Measurements from ENCODE around the gene GPAT2.
"Not testable (repeated sequence)": the region's sequence is repeated elsewhere in the genome, so short reads cannot be mapped to it uniquely, and the experiment has no call there.

Gene GPAT2, protein sequence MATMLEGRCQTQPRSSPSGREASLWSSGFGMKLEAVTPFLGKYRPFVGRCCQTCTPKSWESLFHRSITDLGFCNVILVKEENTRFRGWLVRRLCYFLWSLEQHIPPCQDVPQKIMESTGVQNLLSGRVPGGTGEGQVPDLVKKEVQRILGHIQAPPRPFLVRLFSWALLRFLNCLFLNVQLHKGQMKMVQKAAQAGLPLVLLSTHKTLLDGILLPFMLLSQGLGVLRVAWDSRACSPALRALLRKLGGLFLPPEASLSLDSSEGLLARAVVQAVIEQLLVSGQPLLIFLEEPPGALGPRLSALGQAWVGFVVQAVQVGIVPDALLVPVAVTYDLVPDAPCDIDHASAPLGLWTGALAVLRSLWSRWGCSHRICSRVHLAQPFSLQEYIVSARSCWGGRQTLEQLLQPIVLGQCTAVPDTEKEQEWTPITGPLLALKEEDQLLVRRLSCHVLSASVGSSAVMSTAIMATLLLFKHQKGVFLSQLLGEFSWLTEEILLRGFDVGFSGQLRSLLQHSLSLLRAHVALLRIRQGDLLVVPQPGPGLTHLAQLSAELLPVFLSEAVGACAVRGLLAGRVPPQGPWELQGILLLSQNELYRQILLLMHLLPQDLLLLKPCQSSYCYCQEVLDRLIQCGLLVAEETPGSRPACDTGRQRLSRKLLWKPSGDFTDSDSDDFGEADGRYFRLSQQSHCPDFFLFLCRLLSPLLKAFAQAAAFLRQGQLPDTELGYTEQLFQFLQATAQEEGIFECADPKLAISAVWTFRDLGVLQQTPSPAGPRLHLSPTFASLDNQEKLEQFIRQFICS

DNA sequence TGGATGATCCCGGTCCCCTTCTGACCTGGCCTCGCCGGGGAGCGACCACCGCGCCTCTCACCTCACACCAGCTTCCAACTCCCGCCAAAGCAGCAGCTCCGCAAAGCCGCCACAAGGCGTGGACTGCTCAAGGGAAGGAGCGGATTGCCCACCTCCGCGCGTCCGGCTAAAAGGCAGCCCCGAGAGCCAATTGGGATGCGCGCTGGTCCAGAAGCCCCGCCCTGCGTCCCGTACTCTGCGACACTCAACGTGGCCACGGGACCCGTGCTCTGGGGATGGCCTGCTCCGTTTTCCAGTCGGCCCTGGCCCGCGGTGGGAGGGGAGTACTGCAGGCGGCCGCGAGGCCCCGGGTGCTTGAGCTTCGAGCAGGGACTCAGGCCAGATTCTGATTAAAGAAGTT lies at the start of gene GPAT2:
Gene GPAT2 (minus strand): TSS at position 125 of the 400 bp plus-strand sequence. CDS start 2,557 bp downstream, outside the sequence.
- DNase-seq (ENCODE audit: low read depth): not testable (repeated sequence)

DNA sequence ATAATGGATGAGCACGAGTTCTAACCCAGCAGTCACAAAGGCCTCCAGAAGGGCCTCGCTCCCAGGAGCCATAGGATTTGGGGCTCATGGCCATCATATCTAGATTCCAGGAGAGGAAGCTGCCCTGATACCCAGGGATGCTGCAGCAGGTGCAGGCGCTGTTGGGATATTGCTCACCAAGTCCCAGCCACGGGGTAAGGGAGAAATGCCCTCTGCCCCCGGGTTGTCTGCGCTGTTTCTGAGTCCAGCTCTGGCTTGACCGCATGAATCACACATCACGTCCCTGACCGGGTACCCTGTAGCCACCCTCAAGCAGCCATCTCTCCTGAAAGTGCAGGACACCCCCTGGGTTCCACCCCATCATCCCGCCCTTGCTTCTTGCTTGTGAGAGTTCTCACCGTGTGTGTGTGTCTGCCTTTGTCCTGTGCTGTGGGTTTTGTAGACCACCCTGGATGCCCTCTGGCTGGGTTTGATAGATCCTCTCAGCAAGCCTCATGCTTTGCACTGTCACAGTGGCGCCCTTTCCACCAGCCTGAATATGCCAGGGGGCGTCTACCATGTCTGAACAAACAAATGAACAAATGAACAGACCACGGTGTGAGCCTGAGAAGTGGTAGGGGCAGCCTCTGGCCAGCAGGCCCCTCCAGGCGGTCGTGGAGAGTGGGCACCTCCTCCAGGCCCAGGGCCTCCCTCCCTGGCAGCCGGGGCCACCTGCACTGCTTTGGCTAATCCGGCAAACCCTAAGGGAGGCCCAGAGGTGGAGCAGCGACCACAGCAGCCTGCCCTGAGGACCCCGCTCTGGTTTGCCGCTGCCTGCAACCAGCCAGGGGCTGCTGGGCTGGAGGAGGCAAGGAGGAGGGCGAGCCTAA lies 49.5 kb upstream of the GPAT2 start:
- DNase-seq (ENCODE audit: low read depth): no peak

DNA sequence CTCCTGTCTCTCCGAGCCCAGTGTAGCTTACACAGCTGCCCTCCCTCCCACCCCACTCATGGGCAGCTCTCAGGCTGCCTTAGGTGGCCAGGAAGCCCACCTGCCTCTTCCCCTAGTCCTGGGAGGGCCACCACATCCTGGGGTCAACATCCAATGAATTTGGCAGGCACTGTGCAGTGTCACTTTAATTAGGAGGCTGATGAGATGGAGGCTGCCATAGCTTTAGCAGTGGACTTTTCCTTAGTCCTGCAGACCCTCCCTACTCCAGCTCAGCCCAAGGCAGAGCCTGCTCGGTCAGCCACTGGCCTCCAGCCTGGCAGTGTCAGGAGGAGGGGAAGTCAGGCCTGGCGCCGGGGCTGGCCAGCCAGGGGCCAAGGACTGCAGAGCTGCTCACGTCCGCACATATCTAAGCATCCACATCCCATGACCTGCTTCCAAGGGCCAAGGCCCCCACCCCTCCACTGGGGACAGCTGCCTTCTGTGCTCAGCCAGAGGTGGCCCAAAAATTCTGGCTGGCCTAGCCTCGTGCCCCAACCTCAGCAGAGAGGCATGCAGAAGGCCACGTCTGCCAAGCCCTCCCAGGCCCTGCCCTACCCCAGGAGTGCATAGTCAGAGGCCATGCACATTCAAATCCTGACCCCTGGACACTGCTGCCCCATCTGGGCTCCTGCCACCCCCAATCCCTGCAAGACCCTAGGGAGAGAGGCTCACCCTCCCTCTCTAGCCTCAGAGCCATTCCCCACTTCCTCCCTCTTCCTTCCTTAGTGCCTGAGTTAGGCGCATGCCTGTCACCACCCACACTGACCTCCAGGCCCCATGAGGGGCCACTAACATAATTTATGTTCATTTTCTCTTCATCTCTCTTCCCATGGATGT lies 48.6 kb upstream of the GPAT2 start:
- no peak for DNase-seq (ENCODE audit: low read depth)

DNA sequence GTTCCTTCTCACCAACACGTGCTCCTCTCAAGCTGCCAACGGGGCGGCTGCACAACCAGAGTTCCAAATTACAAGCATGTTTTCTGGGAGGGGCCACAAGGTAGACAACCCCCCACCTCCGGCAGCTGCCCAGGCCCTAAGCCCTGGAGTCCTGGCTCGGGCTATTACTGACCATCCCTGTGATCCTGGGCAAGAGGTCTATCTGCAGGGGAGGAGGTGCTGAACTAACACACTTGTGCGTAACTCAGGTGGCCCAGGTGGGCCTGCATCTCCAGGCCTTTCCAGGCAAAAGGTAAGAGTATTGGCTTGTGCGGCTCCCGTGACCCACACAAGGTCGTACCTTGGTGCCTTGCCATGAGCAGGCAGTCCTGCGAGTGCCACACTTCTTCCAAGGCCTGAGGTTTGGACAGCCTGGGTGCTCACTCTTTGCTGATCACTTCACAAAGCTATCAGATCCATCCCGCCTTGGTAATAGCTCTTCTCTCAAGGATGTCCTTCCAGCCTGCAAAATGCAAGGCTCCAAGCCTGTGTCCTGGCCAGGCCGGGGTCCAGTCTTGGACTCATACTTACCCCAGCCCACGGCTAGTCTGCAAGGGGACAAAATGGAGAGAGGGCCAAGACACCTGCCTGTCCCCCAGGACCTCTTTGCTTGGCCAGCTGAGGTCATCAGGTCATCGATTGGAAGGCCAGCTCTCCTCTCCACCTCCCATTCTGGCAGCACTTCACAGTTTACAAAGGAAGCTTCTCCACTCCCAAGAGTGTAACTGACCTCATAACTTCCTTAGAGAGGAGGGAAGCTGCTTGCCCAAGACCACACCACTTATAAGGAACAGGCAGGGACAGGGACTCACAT lies 47.7 kb upstream of the GPAT2 start:
- no peak for DNase-seq (ENCODE audit: low read depth)

DNA sequence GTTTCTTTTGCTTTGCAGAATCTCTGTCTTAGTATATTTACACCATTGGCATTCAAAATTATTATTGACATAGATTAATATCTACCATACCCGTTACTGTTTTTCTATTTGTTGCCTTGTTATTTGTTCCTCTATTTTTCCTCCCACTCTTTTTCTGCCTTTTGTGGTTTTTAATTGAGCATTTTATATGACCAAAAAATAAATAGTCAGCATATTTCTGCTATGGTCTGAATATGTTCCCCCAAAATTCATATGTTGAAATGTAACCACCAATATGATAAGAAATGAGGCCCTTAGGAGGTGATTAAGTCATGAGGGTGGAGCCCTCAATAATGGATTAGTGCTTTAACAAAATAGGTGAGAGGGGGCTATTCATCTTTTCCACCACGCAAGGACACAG lies 46.3 kb upstream of the GPAT2 start:
- DNase-seq (ENCODE audit: low read depth): no peak

DNA sequence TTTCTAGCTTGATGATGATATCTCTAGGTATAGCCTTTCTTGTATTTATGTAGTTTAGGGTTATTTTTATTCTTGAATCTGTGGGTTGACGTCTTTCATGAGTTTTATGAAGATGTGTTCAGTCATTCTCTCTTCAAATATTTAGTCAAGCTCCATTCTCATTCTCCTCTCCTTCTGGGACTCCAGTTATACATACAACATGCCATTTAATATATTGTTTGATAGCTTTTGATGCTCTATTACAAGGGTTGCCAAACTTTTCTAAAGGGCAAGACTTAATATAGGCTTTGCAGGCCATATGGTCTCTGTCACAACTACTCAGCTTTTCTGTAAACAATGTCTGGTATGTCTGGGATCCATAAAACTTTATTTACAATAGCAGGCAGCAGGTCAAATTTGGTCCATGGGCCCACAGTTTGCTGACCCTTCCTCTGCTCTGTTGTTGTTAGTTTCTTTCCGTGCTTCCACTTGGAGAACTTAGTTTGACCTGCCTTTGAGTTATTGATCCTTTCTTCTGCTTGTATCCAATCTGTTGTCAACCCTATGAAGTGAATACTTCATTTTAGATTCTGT lies 40.6 kb upstream of the GPAT2 start:
- no peak for DNase-seq (ENCODE audit: low read depth)

DNA sequence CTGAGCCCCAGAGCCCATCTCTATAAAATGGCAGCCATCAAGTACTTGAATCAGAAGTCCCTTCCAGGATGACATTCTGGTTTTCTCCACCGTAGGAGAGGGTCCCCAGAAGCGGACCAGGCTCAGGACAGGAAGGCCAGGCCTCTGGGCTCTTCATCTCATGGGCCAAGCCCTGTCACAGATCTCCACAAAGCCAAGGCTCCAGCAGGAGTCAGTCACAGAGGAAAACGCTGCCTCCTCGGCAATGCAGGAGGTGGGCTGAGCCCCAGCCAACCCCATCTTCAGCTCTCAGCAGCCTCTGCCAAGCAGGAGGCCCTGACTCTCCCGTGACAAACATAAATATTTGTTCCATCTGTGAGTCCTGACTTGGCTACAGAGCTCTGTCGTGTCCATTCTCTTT lies 39.4 kb upstream of the GPAT2 start:
- no peak for DNase-seq (ENCODE audit: low read depth)

DNA sequence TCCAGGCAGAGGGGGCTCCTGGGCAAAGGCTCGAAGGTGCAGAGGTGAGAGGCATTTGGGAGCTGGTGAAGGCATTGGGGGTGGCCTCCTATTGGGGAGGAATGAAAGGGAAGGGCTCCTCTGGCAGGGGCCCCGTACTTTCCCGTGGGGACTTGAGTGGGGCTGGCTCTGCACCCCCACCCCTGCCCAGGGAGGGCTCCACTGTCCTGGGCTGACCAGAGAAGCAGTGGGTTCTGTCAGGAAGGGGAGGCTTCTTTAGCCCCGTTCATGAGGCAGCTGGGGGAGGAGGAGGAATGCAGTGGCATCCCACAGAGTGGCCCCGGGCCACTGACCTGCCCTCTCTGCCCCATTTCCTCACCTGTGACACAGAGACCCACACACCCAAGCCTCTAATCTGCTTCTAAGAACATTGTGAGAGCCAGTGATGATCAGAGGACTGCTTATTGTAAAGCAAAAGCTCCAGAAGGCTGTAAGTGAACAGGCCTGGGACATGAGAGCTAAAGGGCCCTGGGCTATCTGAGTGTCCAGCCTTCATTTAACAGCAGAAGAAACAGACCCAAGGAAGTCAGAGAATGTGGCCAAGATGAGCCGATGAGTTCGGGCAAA lies 38.6 kb upstream of the GPAT2 start:
- no peak for DNase-seq (ENCODE audit: low read depth)

DNA sequence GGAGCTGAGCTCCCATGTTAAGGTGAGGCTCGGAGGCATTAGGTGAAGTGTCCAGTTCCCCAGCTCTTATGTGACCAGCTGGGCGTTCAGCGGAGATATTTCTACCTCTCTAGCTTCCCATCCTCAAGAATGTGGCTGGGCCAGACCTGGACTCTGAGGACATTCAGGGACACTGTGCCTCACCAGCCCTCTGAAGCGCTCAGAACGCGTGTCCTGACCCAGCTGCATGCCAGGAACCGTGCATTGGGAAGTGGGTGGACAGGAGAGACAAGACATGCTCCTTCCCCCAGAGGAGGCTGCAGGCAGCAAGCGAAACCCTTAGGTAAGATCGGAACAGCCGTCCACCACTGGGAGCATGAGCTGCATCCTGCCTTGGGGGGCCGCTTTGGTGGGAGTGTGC lies 38.0 kb upstream of the GPAT2 start:
- no peak for DNase-seq (ENCODE audit: low read depth)

DNA sequence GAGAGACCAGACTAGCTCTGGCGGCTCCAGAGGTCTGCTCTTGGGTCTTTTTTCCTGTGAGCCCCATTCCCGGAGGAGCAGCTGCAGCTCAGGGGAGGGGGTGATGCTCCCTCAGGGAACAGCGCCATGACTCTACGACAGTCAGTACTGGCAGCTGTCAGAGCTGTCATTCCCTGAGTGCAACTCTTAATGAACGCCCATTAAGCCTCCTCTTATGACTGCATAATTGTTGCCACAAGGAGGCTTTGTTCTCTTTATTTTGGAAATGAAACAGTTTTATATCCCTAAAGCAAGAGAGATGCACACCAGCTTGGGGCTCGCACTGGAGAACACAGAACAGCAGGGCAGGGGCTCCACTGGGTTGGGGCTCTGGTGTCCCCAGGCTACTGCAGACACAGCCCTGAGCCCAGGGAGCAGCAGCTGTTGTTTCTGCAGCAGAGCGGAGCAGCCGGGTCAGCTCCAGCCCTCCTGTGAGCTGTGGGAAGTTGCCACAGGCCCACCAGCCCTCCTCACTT lies 37.3 kb upstream of the GPAT2 start:
- not testable (repeated sequence) for DNase-seq (ENCODE audit: low read depth)

DNA sequence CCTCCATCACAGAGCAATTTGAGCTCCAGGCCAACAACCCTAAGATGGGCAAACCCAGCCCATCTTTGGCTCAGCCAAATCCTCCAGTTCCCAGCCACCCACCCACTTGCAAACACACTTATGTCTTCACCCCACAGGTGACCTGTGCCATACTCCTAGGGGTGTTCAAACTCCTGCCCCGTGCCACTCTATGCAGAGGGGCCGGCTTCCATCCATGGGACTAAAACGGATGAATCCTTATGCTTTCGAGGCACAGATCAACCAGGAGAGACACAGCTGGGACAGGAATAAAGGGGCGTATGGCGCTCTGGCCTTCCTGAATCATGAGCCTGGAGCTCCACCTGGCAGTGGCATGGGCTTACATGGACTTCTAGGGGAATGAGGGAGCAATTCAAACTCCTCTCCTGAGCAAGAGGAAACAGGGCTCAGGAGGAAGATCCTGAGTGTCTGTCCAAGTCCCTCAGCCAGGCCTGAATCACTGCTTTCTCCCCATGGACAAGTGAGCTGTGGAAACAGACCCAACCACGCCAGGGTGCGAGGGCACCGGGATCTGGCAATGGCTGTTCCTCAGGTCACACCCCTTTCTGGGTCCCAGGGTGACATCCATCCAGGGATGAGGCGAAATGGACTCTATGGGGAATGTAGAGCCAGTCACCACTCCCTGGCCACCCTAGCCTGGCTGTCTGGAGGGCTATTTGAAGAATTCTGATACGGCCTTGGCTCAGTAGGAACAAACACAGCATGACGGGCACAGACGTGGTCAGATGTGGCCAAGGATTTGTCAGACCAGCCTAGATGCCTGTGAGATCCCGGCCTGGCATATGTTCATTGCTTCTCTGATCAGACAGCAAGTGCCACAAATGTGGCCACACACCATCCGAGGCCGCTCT lies 36.6 kb upstream of the GPAT2 start:
- DNase-seq (ENCODE audit: low read depth): not testable (repeated sequence)

DNA sequence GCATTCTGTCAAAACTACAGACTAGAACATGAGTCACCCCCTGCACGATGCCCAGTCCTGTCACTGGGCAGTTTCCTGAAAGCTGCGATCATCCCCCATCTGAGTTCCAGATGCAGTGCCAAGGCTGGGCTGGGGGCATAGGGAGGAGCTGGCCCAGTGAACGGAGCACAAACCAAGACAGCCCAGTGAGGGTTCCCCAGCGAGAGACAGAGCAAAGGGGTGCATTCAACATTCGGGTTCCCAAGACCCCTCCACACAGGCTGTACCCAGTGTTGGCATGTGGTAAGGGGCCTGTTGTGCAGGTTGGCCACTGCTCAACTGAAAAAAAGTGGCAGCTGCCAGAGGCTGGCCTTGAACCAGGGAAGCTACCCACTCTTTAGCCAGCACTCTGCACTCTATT lies 35.6 kb upstream of the GPAT2 start:
- DNase-seq (ENCODE audit: low read depth): not testable (repeated sequence)

DNA sequence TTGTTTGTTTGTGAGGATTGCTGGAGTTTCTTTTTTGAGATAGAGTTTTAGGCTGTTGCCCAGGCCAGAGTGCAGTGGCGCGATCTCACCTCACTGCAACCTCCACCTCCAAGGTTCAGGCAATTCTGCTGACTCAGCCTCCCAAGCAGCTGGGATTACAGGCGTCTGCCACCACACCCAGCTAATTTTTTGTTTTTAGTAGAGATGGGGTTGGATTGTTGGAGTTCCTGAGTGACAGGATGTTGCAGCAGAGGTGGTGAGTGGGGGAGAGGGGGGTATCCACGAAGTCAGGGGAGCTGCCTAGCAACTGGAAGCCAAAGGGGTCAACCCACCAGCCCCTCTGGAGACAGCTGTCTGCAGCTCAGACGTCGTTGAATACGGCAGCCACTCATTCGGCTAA lies 35.2 kb upstream of the GPAT2 start:
- not testable (repeated sequence) for DNase-seq (ENCODE audit: low read depth)

DNA sequence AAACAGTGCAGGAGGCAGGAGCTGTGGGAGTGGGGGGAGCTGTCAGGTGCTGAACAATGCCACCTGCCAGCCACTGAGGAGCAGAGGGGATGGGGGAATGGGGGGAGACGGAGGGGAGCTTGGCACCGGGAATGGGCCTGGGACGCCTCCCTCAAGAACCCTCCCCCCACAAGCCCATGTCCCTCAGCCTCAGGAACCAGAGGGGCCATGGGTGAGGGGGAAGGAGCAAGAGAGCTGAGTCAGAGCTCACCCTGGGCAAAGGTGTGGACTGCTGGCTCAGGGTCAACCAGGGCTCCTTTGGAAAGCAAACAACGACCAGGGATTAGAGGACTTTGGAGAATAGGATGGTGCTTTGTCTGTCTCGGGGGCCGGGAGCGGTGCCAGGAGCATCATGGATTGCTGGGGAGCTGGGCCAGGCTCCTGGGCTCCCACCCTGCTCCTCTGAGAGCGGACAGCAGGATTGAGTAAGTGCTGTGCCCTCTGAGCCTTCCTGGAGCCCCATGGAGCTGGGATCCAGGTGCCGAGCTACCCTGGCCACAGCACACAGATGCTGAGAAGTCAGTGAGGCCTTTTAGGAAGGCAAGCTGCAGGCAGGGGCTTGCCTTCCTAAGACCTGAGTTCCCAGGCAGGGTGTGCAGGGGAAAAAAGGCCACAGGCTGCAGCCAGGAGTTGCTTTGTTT lies 33.3 kb upstream of the GPAT2 start:
- DNase-seq (ENCODE audit: low read depth): not testable (repeated sequence)

DNA sequence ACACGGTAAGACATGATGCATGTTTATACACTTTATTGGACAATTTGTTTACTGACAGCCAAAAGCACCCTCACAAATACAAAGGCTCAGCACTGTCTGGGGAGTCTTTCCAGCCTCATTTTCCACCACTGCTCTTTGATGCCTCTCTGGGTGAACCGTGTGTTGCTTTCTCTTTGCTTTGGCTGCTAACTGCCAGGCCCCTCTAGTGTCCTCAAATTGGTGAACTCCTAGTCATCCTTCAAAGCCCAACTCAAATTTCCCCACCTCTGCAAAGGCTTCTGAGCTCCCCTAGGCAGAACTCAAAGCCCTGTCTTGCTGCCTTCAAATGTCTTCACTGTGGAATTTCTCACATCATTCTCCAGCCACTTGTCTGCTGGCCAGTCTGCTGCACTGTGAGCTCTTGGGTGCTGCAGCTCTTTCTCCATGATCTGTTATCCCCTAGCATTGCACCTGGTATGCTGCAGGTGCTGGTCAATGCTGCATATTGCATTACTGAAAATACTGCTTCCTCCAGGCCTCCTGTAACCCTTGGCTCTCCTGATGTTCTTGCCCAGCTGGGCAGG lies 32.5 kb upstream of the GPAT2 start:
- not testable (repeated sequence) for DNase-seq (ENCODE audit: low read depth)

DNA sequence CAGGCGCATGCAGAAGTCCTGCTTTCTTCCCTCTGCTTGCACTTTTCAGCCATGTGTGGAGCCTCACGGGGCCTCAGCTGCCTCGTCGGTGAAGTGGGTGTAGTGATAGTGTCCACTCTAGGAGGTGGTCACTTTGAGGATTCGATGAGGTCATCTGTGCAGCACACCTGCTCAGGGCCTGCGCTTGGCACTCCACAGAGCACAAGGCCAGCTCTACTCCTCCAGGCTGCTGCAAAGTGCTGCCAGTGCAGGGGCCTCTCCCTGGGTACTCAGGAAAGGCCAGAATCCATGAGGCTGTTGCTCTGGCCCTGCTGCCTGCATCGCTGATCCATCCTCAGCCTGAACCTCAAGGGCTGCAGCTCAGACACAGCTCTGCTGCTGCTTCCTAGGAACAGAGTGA lies 31.8 kb upstream of the GPAT2 start:
- DNase-seq (ENCODE audit: low read depth): not testable (repeated sequence)

DNA sequence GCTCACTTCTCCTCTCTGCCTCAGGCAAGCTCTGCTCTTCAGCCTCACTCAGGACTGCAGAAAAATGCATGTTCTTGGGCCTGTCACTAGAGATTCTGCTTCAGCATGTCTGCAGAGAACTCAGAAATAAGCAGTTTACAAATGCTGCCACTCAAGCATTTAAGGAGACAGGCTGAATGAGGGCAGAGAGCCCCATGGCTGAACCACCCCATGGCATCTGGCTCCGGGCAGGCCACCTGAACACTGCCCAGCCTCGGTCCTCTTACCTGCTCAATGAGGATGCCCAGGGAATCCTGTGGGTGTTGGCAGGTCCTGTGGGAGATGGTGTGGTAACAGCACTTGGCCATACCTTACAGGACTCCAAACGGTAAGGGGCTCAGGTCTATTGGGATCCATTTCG lies 31.2 kb upstream of the GPAT2 start:
- DNase-seq (ENCODE audit: low read depth): not testable (repeated sequence)

All from stimulated activated CD8-positive, alpha-beta memory T cell treated with anti-CD3 and anti-CD28 coated beads, Interleukin-12 subunit alpha, Interleukin-12 subunit beta, amount 100 ng/mL, for 4 hours (primary cell).